Keratinocyte (primary cell): Measurements from ENCODE around the gene GNG2. TPM values are rescaled to one million over a fixed set of nuclear protein-coding genes. Genes with fewer than 3 reads are reported as not detected.

Source experiments
- DNase-seq: peaks from one replicate; pipeline ENCODE4 v3.0.0-alpha.2; 2011; ENCODE audit warnings: low read depth, missing footprints, low spot score
- FAIRE-seq: peaks from 2 replicates; lab custom pipeline; 2011; peaks lifted over from hg19 to GRCh38; lab: Jason Lieb, UNC
- H2AFZ ChIP-seq: 2 replicates; pipeline ENCODE4 v1.6.0; 2012; ENCODE audit warnings: low read length, control low read depth, inconsistent platforms; ENCODE audit not compliant: control insufficient read depth
- H3K27ac ChIP-seq: 2 replicates; pipeline ENCODE4 v1.5.1; 2011; ENCODE audit warnings: low read length; ENCODE audit not compliant: control insufficient read depth, insufficient read depth
- H3K27me3 ChIP-seq: 3 replicates; pipeline ENCODE4 v1.6.0; 2011; ENCODE audit warnings: low read length; ENCODE audit not compliant: control insufficient read depth, insufficient read depth; ENCODE audit errors: extremely low read depth
- H3K36me3 ChIP-seq, 2 experiments: 2 replicates in 1 of 2; 3 replicates in 1 of 2; pipeline ENCODE4 v1.5.1; 2011; ENCODE audit warnings: low read length in 2 of 2, mild to moderate bottlenecking in 1 of 2; ENCODE audit not compliant: control insufficient read depth in 2 of 2, insufficient read depth in 2 of 2; ENCODE audit errors: extremely low read depth in 1 of 2
- H3K4me1 ChIP-seq: 3 replicates; pipeline ENCODE4 v1.5.1; 2011; ENCODE audit warnings: low read length; ENCODE audit not compliant: control insufficient read depth, insufficient read depth; ENCODE audit errors: extremely low read depth
- H3K4me2 ChIP-seq: 3 replicates; pipeline ENCODE4 v1.6.0; 2011; ENCODE audit warnings: low read depth, low read length; ENCODE audit not compliant: control insufficient read depth, insufficient read depth; ENCODE audit errors: extremely low read depth
- H3K4me3 ChIP-seq, 3 experiments: fragments of 200-600 bp in 1 of 3; sonication (generic) in 1 of 3; 2 replicates in 2 of 3; 3 replicates in 1 of 3; pipeline ENCODE4 v1.5.1; 2011 to 2016; ENCODE audit warnings: low read length in 3 of 3, mild to moderate bottlenecking in 3 of 3, control low read depth in 2 of 3, inconsistent platforms in 1 of 3, low read depth in 1 of 3, mixed read lengths in 1 of 3, mixed run types in 1 of 3, moderate library complexity in 1 of 3; ENCODE audit not compliant: control insufficient read depth in 2 of 3, insufficient read depth in 2 of 3; ENCODE audit errors: extremely low read depth in 1 of 3
- H3K79me2 ChIP-seq: 2 replicates; pipeline ENCODE4 v1.6.0; 2012; ENCODE audit warnings: low read length; ENCODE audit not compliant: control insufficient read depth, insufficient read depth
- H3K9ac ChIP-seq: 3 replicates; pipeline ENCODE4 v1.6.0; 2011; ENCODE audit warnings: low read length; ENCODE audit not compliant: control insufficient read depth, insufficient read depth; ENCODE audit errors: extremely low read depth
- H3K9me1 ChIP-seq: 3 replicates; pipeline ENCODE4 v1.6.0; 2011; ENCODE audit warnings: low read length; ENCODE audit not compliant: control insufficient read depth, insufficient read depth; ENCODE audit errors: extremely low read depth
- H3K9me3 ChIP-seq: 2 replicates; pipeline ENCODE4 v1.5.1; 2012; ENCODE audit warnings: low read depth, low read length; ENCODE audit not compliant: control insufficient read depth
- H4K20me1 ChIP-seq: 3 replicates; pipeline ENCODE4 v1.6.0; 2011; ENCODE audit warnings: low read length; ENCODE audit not compliant: control insufficient read depth, insufficient read depth; ENCODE audit errors: extremely low read depth
- EZH2 ChIP-seq: IDR thresholded peaks from one replicate; pipeline ENCODE4 v1.6.1; 2012; ENCODE audit warnings: inconsistent platforms, mild to moderate bottlenecking, low read length, moderate library complexity
- dilution Hi-C: fragments of 300-500 bp; cut with MboI; formaldehyde crosslinking; loops from one replicate; pipeline ENCODE4 v1.7.0; 2020; ENCODE audit warnings: low sequenced_read_pairs; ENCODE audit not compliant: extremely low pct_ligation_motif_present
- polyA plus RNA-seq, 5 experiments: library from polyadenylated mRNA; depleted of rRNA in 3 of 5; stranded (reverse) in 3 of 5; stranded (forward) in 1 of 5; unstranded in 1 of 5; fragments of >200 nt; gene quantifications; 1 replicate in 1 of 5; 2 replicates in 3 of 5; 3 replicates in 1 of 5; pipeline versions ENCODE4 v1.2.1 to v1.2.3, GENCODE V29; 2011 to 2012; ENCODE audit warnings: missing spikeins in 2 of 5, low read depth in 1 of 5, low replicate concordance in 1 of 5
- TF ChIP-seq, protein P1 (sequence below), 3 experiments: IDR thresholded peaks in 1 of 3; conservative IDR thresholded peaks in 1 of 3; optimal IDR thresholded peaks in 1 of 3; 2 replicates in 2 of 3; 3 replicates in 1 of 3; pipeline versions ENCODE3 to v1.5.1; 2011; ENCODE audit warnings: low read length in 3 of 3, mild to moderate bottlenecking in 3 of 3, moderate library complexity in 2 of 3, control low read depth in 1 of 3, inconsistent platforms in 1 of 3; ENCODE audit not compliant: insufficient read depth in 2 of 3; ENCODE audit errors: extremely low read depth in 1 of 3

The GNG2 gene
- polyA plus RNA-seq, 1 donor (not counting 4 experiments of a cell fraction or from before 2014, with no cell fraction given), result 0.28 TPM

DNA sequence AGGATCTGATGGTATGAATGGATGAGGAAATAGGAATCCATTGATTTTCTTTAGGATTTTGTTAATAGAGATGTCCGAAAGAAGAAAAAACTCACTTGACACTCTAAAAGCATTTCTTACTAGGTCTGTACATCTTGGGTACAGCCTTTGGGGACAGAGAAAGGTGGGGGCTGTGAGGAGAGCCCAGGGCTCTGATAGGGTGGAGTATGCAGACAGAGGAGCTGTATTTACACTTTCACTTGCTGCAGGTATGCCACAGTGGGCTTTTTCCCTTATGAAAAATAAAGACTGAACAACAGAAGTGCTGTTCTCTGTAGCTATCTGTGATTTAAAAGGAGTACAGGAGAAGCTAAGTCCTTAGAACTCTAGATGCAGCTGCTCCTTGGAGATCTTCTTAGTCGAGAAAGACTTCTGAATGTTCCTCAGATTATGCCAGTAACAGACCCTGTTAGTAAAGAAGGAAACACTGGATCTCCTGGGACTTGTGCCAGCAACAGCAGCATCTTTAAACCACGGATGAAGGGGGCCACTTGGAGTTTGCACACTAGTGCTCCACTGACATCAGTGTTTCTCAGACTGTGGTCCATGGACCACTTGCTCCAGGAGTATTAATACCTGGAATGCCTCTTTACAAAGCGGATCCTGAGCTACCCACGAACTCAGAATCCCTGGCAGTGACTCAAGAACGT, 109.6 kb downstream of the GNG2 start:
- dilution Hi-C loops, result no loop called here

DNA sequence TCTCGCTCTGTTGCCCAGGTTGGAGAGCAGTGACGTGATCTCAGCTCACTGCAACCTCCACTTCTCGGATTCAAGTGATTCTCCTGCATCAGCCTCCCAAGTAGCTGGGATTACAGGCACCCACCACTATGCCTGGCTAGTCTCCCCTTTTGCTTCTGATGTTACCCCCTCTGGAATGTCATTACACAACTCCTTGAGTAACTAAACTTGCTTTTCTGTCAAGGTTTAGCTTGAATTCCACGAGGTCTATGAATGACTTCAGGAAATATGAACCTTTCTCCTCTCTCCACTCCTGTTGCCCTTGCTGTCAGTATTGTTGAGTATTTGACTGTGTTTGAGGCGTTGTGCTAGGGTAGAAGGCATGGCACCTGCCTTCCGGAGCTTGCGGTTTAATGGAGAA, 112.2 kb downstream of the GNG2 start:
- H3K9me1 ChIP-seq, result no peaks in the 10 kb centered on the region
- TF ChIP-seq EZH2, result no peak
- TF ChIP-seq, protein P1, sequence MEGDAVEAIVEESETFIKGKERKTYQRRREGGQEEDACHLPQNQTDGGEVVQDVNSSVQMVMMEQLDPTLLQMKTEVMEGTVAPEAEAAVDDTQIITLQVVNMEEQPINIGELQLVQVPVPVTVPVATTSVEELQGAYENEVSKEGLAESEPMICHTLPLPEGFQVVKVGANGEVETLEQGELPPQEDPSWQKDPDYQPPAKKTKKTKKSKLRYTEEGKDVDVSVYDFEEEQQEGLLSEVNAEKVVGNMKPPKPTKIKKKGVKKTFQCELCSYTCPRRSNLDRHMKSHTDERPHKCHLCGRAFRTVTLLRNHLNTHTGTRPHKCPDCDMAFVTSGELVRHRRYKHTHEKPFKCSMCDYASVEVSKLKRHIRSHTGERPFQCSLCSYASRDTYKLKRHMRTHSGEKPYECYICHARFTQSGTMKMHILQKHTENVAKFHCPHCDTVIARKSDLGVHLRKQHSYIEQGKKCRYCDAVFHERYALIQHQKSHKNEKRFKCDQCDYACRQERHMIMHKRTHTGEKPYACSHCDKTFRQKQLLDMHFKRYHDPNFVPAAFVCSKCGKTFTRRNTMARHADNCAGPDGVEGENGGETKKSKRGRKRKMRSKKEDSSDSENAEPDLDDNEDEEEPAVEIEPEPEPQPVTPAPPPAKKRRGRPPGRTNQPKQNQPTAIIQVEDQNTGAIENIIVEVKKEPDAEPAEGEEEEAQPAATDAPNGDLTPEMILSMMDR (optimal IDR thresholded peaks at IDR 0.05 in 1 of 3, IDR thresholded peaks at IDR 0.05 in 1 of 3, conservative IDR thresholded peaks at IDR 0.05 in 1 of 3; ENCODE audit: extremely low read depth in 1 of 3, insufficient read depth in 2 of 3, low read length in 3 of 3), result no peak
- dilution Hi-C loops, result no loop called here
- no peaks in the 10 kb centered on the region for H3K9me3 ChIP-seq
- H3K9ac ChIP-seq, result no peak overlapping the region
- DNase-seq (no peak), FAIRE-seq (no peak)
- no peak overlapping the region for H3K4me2 ChIP-seq
- no peaks in the 10 kb centered on the region for H3K79me2 ChIP-seq
- no peak overlapping the region for H3K27ac ChIP-seq
- H3K27me3 ChIP-seq, result no peaks in the 10 kb centered on the region
- no peaks in the 10 kb centered on the region for H3K4me1 ChIP-seq
- no peak overlapping the region for H2AFZ ChIP-seq
- H4K20me1 ChIP-seq, result no peaks in the 10 kb centered on the region
- H3K36me3 ChIP-seq, result no peaks in the 10 kb centered on the region
- H3K4me3 ChIP-seq, result no peak overlapping the region

More for the DNA sequence above, 109.6 kb downstream of the GNG2 start:
- Histone ChIP-seq H3K79me2 (no peaks in the 10 kb centered on the region), H3K4me2 (no peak overlapping the region), H3K9me3 (no peaks in the 10 kb centered on the region), H2AFZ (no peak overlapping the region), H3K9ac (no peak overlapping the region), H3K27ac (no peak overlapping the region), H3K36me3 (no peaks in the 10 kb centered on the region), H3K9me1 (no peaks in the 10 kb centered on the region), H3K4me1 (no peaks in the 10 kb centered on the region), H4K20me1 (no peaks in the 10 kb centered on the region), H3K27me3 (no peaks in the 10 kb centered on the region), H3K4me3 (no peak overlapping the region)
- no peak for TF ChIP-seq EZH2
- TF ChIP-seq, protein P1 (optimal IDR thresholded peaks at IDR 0.05 in 1 of 3, IDR thresholded peaks at IDR 0.05 in 1 of 3, conservative IDR thresholded peaks at IDR 0.05 in 1 of 3; ENCODE audit: extremely low read depth in 1 of 3, insufficient read depth in 2 of 3, low read length in 3 of 3), result no peak
- DNase-seq (no peak), FAIRE-seq (no peak)
